ENCODE results near the gene RUVBL2. TPM values are rescaled to one million over a fixed set of nuclear protein-coding genes. Genes with fewer than 3 reads are reported as not detected.

The RUVBL2 gene
- total and polyA plus RNA-seq, 4 donors, result 29.6 to 80.1 (median 49.6) TPM

DNA sequence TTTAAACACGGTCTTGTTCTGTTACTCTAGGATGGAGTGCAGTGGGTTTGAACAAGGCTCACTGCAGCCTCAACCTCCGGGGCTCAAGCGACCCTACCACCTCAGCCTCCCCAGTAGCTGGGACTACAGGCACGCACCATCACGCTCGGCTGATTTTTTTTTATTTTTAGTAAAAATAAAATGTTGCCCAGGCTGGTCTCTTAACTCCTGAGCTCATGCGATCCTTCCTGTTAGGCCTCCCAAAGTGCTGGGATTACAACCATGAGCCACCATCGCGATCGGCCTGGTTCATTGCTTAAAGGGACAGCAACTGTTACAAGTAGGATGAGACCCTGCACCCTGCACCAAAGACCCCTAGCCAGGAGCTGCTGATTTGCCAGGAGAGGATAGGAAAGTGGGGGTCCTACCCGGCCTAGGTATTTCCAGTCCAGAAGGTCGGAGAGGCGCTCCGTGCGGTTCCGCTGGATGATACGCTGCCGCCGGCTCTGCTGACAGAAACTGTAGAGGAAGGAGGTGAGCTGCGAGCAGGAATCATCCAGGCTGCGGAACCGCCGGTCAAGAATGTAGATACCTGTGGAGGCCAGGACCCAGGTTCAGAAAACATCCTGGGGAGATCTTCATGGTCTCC lies 23.4 kb upstream of the RUVBL2 start:
- Histone ChIP-seq H3K27me3 (ENCODE audit: control insufficient read depth in 4 of 4, insufficient read depth in 4 of 4, low read length in 3 of 4) (no peaks in the 10 kb centered on the region), H3K9ac (ENCODE audit: low read depth in 1 of 2, low read length in 2 of 2) (no peak overlapping the region), H3K4me3 (ENCODE audit: low read depth in 1 of 3, low read length in 3 of 3) (no peak overlapping the region), H3K36me3 (ENCODE audit: control insufficient read depth in 4 of 4, insufficient read depth in 3 of 4, low read depth in 1 of 4, low read length in 3 of 4) (peaks cover 5 to 18% (median 14%) of the 10 kb centered on the region in 4 donors), H3K4me1 (ENCODE audit: control insufficient read depth in 4 of 4, insufficient read depth in 4 of 4, low read length in 3 of 4) (peaks cover 0 to 19% (median 15%) of the 10 kb centered on the region in 4 donors), H3K9me3 (ENCODE audit: control insufficient read depth in 4 of 4, low read length in 3 of 4) (no peaks in the 10 kb centered on the region), H3K27ac (ENCODE audit: low read depth in 1 of 2, low read length in 2 of 2) (no peak overlapping the region)
- TF ChIP-seq FOXA2 (IDR thresholded peaks at IDR 0.05), result no peak
- TF ChIP-seq, protein P1, sequence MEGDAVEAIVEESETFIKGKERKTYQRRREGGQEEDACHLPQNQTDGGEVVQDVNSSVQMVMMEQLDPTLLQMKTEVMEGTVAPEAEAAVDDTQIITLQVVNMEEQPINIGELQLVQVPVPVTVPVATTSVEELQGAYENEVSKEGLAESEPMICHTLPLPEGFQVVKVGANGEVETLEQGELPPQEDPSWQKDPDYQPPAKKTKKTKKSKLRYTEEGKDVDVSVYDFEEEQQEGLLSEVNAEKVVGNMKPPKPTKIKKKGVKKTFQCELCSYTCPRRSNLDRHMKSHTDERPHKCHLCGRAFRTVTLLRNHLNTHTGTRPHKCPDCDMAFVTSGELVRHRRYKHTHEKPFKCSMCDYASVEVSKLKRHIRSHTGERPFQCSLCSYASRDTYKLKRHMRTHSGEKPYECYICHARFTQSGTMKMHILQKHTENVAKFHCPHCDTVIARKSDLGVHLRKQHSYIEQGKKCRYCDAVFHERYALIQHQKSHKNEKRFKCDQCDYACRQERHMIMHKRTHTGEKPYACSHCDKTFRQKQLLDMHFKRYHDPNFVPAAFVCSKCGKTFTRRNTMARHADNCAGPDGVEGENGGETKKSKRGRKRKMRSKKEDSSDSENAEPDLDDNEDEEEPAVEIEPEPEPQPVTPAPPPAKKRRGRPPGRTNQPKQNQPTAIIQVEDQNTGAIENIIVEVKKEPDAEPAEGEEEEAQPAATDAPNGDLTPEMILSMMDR (IDR thresholded peaks at IDR 0.05; ENCODE audit: low read depth, low read length, missing input control), result no peak
- TF ChIP-seq HNF4G (IDR thresholded peaks at IDR 0.05), result no peak
- no peak for TF ChIP-seq RAD21 (IDR thresholded peaks at IDR 0.05)
- TF ChIP-seq, protein P2, sequence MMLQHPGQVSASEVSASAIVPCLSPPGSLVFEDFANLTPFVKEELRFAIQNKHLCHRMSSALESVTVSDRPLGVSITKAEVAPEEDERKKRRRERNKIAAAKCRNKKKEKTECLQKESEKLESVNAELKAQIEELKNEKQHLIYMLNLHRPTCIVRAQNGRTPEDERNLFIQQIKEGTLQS (IDR thresholded peaks at IDR 0.05), result no peak
- 93% methylated on average over 23 of the region's 23 CpGs for WGBS
- no peak for DNase-seq (ENCODE audit: low spot score)

DNA sequence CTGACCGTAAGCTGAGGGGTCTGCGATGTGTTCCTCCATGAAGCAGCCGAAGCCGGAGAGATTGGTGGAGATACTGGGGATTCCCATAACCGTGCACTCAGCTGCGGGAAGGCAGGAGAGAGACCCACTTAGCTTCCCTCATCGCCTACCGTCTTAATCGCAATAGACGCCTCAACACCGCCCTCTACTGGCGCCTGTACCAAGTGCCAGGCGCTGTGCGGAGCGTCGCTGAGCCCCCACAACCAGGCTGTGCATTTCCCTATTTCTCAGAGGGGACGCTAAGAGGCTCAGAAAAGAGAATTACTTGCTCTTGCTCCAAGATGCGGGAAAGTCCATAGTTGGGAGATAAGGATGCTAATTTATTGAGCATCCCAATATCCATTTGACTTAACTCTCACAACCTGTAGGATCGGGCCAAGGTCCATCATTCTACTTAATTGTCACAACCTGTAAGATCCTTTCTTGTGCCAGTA lies 22.7 kb upstream of the RUVBL2 start:
- TF ChIP-seq RAD21 (IDR thresholded peaks at IDR 0.05), result peak; percentile 89 to 92
- no peak for TF ChIP-seq FOXA2 (IDR thresholded peaks at IDR 0.05)
- TF ChIP-seq, protein P1 (IDR thresholded peaks at IDR 0.05; ENCODE audit: low read depth, low read length, missing input control), result peak; percentile 83
- no peak for TF ChIP-seq GABPA (IDR thresholded peaks at IDR 0.05 in 1 of 2, conservative IDR thresholded peaks at IDR 0.05 in 1 of 2)
- no peak for TF ChIP-seq TAF1 (conservative IDR thresholded peaks at IDR 0.05)
- no peak overlapping the region for H3K27ac ChIP-seq (ENCODE audit: low read depth in 1 of 2, low read length in 2 of 2)
- no peaks in the 10 kb centered on the region for H3K9me3 ChIP-seq (ENCODE audit: control insufficient read depth in 4 of 4, low read length in 3 of 4)
- peaks cover 5 to 20% (median 14%) of the 10 kb centered on the region in 4 donors for H3K36me3 ChIP-seq (ENCODE audit: control insufficient read depth in 4 of 4, insufficient read depth in 3 of 4, low read depth in 1 of 4, low read length in 3 of 4)
- H3K27me3 ChIP-seq (ENCODE audit: control insufficient read depth in 4 of 4, insufficient read depth in 4 of 4, low read length in 3 of 4), result no peaks in the 10 kb centered on the region
- H3K4me3 ChIP-seq (ENCODE audit: low read depth in 1 of 3, low read length in 3 of 3), result no peak overlapping the region
- H3K9ac ChIP-seq (ENCODE audit: low read depth in 1 of 2, low read length in 2 of 2), result no peak overlapping the region
- peaks cover 0 to 18% (median 15%) of the 10 kb centered on the region in 4 donors for H3K4me1 ChIP-seq (ENCODE audit: control insufficient read depth in 4 of 4, insufficient read depth in 4 of 4, low read length in 3 of 4)
- 29% methylated on average over 19 of the region's 19 CpGs for WGBS
- peak; percentile 92 for DNase-seq (ENCODE audit: low spot score)

DNA sequence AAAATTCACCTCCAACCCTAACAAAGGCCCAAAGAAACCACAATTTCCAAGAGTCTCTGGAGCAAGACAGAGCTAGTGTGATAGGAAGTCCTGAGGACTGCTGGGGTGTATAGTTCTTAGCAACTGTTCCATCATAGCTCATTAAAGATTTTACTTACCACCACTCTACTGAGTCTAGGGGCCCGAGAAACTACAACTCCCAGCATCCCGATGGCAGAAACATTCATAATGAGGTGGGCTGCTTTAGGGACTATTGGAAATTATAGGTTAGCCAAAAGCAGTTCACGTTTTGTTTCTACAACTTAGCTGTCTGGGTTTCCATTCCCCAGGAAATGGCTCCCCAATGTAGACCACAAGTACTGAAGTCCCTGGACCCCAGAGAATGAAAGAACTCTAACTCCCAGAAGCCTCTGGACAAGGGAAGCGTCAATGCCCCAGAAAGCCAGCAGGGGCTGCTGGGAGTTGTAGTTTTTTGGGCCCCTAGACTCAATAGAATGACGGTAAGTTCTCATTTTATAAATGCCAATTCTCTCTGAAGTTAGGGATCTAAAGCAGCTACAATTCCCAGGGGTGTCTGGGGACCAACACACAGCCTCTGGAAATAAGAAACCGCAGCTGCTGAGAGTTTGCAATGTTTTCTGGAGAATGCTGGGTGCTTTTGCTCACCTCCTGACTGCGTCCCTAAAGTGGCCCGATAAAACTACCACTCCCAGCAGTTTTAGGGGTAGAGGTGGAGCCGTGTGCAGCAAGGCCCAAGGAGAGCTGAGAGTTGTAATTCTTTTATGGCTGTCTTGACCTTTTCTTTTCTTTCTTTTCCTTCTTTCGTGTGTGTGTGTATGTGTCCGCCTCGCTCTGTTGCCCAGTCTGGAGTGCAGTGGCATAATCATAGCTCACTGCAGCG lies 17.5 kb upstream of the RUVBL2 start:
- H3K9me3 ChIP-seq (ENCODE audit: control insufficient read depth in 4 of 4, low read length in 3 of 4), result no peaks in the 10 kb centered on the region
- peak; percentile 52 for DNase-seq (ENCODE audit: low spot score)
- H3K4me1 ChIP-seq (ENCODE audit: control insufficient read depth in 4 of 4, insufficient read depth in 4 of 4, low read length in 3 of 4), result no peaks in the 10 kb centered on the region
- H3K9ac ChIP-seq (ENCODE audit: low read depth in 1 of 2, low read length in 2 of 2), result no peak overlapping the region
- TF ChIP-seq HNF4A (conservative IDR thresholded peaks at IDR 0.05), result no peak
- TF ChIP-seq, protein P2 (IDR thresholded peaks at IDR 0.05), result no peak
- no peak for TF ChIP-seq GABPA (IDR thresholded peaks at IDR 0.05 in 1 of 2, conservative IDR thresholded peaks at IDR 0.05 in 1 of 2)
- TF ChIP-seq YY1 (IDR thresholded peaks at IDR 0.05), result no peak
- TF ChIP-seq FOXA2 (IDR thresholded peaks at IDR 0.05), result no peak
- TF ChIP-seq, protein P1 (IDR thresholded peaks at IDR 0.05; ENCODE audit: low read depth, low read length, missing input control), result no peak
- TF ChIP-seq SP1 (IDR thresholded peaks at IDR 0.05), result no peak
- H3K4me3 ChIP-seq (ENCODE audit: low read depth in 1 of 3, low read length in 3 of 3), result no peak overlapping the region
- 94% methylated on average over 13 of the region's 13 CpGs for WGBS
- H3K27me3 ChIP-seq (ENCODE audit: control insufficient read depth in 4 of 4, insufficient read depth in 4 of 4, low read length in 3 of 4), result no peaks in the 10 kb centered on the region
- no peak overlapping the region for H3K27ac ChIP-seq (ENCODE audit: low read depth in 1 of 2, low read length in 2 of 2)
- H3K36me3 ChIP-seq (ENCODE audit: control insufficient read depth in 4 of 4, insufficient read depth in 3 of 4, low read depth in 1 of 4, low read length in 3 of 4), result peaks cover 1 to 31% (median 12%) of the 10 kb centered on the region in 4 donors
